Hepatocyte (in vitro differentiated cells): ENCODE measurements around the gene JKAMP. TPM values are rescaled to one million over a fixed set of nuclear protein-coding genes. Genes with fewer than 3 reads are reported as not detected.
A peak's percentile ranks its signal among the peaks of the same experiment; 100 is the strongest.

Source experiments
- DNase-seq: peaks from one replicate; pipeline ENCODE4 v3.0.0-alpha.2; 2016; ENCODE audit warnings: low spot score
- H2AFZ ChIP-seq: fragments of 200-600 bp; sonication (generic); 2 replicates; pipeline ENCODE4 v1.6.0; 2016; ENCODE audit warnings: antibody characterized with exemption, mild to moderate bottlenecking
- H3K27ac ChIP-seq: fragments of 200-600 bp; sonication (generic); 2 replicates; pipeline ENCODE4 v1.5.1; 2016; ENCODE audit warnings: mild to moderate bottlenecking
- H3K27me3 ChIP-seq: fragments of 200-600 bp; sonication (generic); 2 replicates; pipeline ENCODE4 v1.6.1; 2016
- H3K36me3 ChIP-seq: fragments of 200-600 bp; sonication (generic); replicated peaks from 2 replicates; pipeline ENCODE4 v1.5.1; 2016; ENCODE audit warnings: low read depth; ENCODE audit not compliant: insufficient read depth
- H3K4me1 ChIP-seq: fragments of 200-600 bp; sonication (generic); 2 replicates; pipeline ENCODE4 v1.5.1; 2016; ENCODE audit warnings: mild to moderate bottlenecking, moderate library complexity; ENCODE audit not compliant: insufficient read depth
- H3K4me2 ChIP-seq: fragments of 200-600 bp; sonication (generic); 2 replicates; pipeline ENCODE4 v1.6.0; 2016
- H3K4me3 ChIP-seq: fragments of 200-600 bp; sonication (generic); 2 replicates; pipeline ENCODE4 v1.5.1; 2016; ENCODE audit warnings: mild to moderate bottlenecking
- H3K79me2 ChIP-seq: fragments of 200-600 bp; sonication (generic); 2 replicates; pipeline ENCODE4 v1.6.0; 2017; ENCODE audit warnings: mild to moderate bottlenecking
- H3K9me2 ChIP-seq: fragments of 200-600 bp; sonication (generic); replicated peaks from 2 replicates; pipeline ENCODE4 v1.6.0; 2017; ENCODE audit warnings: mild to moderate bottlenecking; ENCODE audit not compliant: insufficient read depth
- H3K9me3 ChIP-seq: fragments of 200-600 bp; sonication (generic); 2 replicates; pipeline ENCODE4 v1.5.1; 2016; ENCODE audit warnings: low read depth, mild to moderate bottlenecking
- H4K20me1 ChIP-seq: fragments of 200-600 bp; sonication (generic); 2 replicates; pipeline ENCODE4 v1.6.0; 2016; ENCODE audit warnings: mild to moderate bottlenecking; ENCODE audit not compliant: insufficient read depth, poor library complexity, severe bottlenecking
- EZH2 ChIP-seq: fragments of 200-600 bp; sonication (generic); IDR thresholded peaks from 2 replicates; pipeline ENCODE4 v1.6.1; 2016; ENCODE audit warnings: antibody characterized with exemption, mild to moderate bottlenecking, borderline replicate concordance
- EZH2phosphoT487 ChIP-seq: fragments of 200-600 bp; sonication (generic); IDR thresholded peaks from one replicate; pipeline ENCODE4 v1.6.1; 2018; ENCODE audit warnings: antibody characterized with exemption, mild to moderate bottlenecking, low read depth, moderate library complexity; ENCODE audit not compliant: unreplicated experiment, severe bottlenecking
- WGBS: methylation state at CpG from one replicate; pipeline ENCODE4 v1.1.6; 2016; ENCODE audit warnings: low lambda C conversion rate; ENCODE audit errors: missing lambda C conversion rate; 5-methylcytosine and 5-hydroxymethylcytosine counted together
- polyA plus RNA-seq: library from polyadenylated mRNA; unstranded; fragments of >200 nt; fragmentation: Nextera tagmentation; extraction: Ambion mirVana; gene quantifications from 2 replicates; pipeline ENCODE4 v1.2.1, GENCODE V29; 2016
- total RNA-seq: library from RNA; depleted of rRNA; stranded (reverse); fragments of >200 nt; gene quantifications from 2 replicates; pipeline ENCODE4 v1.2.3, GENCODE V29; 2014
- TF ChIP-seq, protein P1 (sequence below): fragments of 200-600 bp; sonication (generic); IDR thresholded peaks from 2 replicates; pipeline ENCODE4 v1.5.1; 2016; ENCODE audit warnings: antibody characterized with exemption, mild to moderate bottlenecking; ENCODE audit not compliant: poor library complexity

JKAMP gene
- total and polyA plus RNA-seq, 2 experiments from 2014 or later: 69.9 to 94.9 TPM

GRCh38 chr14:59484639-59485175 is 390 bp downstream of the JKAMP start:
- Histone ChIP-seq H3K9me3 (no peaks in the 10 kb centered on the region), H4K20me1 (peaks cover 4% of the 10 kb centered on the region), H3K27me3 (no peaks in the 10 kb centered on the region), H3K27ac (peak overlapping the region; percentile 92), H3K79me2 (peaks cover 64% of the 10 kb centered on the region), H3K36me3 (no peaks in the 10 kb centered on the region), H3K4me3 (peak overlapping the region; percentile 55), H3K9me2 (no peaks in the 10 kb centered on the region), H2AFZ (peak overlapping the region; percentile 49), H3K4me1 (peaks cover 34% of the 10 kb centered on the region), H3K4me2 (peak overlapping the region; percentile 79)
- under 1% methylated on average over 16 of the region's 32 CpGs for WGBS
- no peak for TF ChIP-seq EZH2phosphoT487
- TF ChIP-seq, protein P1, sequence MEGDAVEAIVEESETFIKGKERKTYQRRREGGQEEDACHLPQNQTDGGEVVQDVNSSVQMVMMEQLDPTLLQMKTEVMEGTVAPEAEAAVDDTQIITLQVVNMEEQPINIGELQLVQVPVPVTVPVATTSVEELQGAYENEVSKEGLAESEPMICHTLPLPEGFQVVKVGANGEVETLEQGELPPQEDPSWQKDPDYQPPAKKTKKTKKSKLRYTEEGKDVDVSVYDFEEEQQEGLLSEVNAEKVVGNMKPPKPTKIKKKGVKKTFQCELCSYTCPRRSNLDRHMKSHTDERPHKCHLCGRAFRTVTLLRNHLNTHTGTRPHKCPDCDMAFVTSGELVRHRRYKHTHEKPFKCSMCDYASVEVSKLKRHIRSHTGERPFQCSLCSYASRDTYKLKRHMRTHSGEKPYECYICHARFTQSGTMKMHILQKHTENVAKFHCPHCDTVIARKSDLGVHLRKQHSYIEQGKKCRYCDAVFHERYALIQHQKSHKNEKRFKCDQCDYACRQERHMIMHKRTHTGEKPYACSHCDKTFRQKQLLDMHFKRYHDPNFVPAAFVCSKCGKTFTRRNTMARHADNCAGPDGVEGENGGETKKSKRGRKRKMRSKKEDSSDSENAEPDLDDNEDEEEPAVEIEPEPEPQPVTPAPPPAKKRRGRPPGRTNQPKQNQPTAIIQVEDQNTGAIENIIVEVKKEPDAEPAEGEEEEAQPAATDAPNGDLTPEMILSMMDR: no peak
- TF ChIP-seq EZH2: no peak
- DNase-seq: no peak

- H3K9me2 ChIP-seq: no peaks in the 10 kb centered on the region
- H3K4me3 ChIP-seq: no peak overlapping the region
- H3K27me3 ChIP-seq: no peaks in the 10 kb centered on the region
- H2AFZ ChIP-seq: no peak overlapping the region
- H4K20me1 ChIP-seq: no peaks in the 10 kb centered on the region
- no peak for TF ChIP-seq EZH2phosphoT487
- TF ChIP-seq EZH2: no peak
- TF ChIP-seq, protein P1: no peak
- peaks cover 9% of the 10 kb centered on the region for H3K4me1 ChIP-seq
- no peaks in the 10 kb centered on the region for H3K9me3 ChIP-seq
- no peak overlapping the region for H3K4me2 ChIP-seq
- WGBS: 87% methylated on average over 3 of the region's 3 CpGs
- no peak for DNase-seq
- peaks cover 57% of the 10 kb centered on the region for H3K79me2 ChIP-seq
- H3K36me3 ChIP-seq: no peaks in the 10 kb centered on the region
- H3K27ac ChIP-seq: no peak overlapping the region
Measured at GRCh38 chr14:59490756-59491155, 6.4 kb downstream of the JKAMP start.

- Histone ChIP-seq H3K9me2 (no peaks in the 10 kb centered on the region), H2AFZ (no peak overlapping the region), H3K4me3 (no peak overlapping the region), H4K20me1 (no peaks in the 10 kb centered on the region), H3K36me3 (no peaks in the 10 kb centered on the region), H3K27ac (no peak overlapping the region), H3K9me3 (no peaks in the 10 kb centered on the region), H3K4me1 (no peaks in the 10 kb centered on the region), H3K27me3 (no peaks in the 10 kb centered on the region), H3K4me2 (no peak overlapping the region), H3K79me2 (peaks cover 41% of the 10 kb centered on the region)
- WGBS: 61% methylated on average over 1 of the region's 1 CpG
- no peak for DNase-seq
- TF ChIP-seq, protein P1: no peak
- no peak for TF ChIP-seq EZH2phosphoT487
- TF ChIP-seq EZH2: no peak
Measured at GRCh38 chr14:59492384-59492783, 8.1 kb downstream of the JKAMP start.

GRCh38 chr14:59500732-59501131 is 16.4 kb downstream of the JKAMP start:
- Histone ChIP-seq H3K36me3 (no peaks in the 10 kb centered on the region), H3K27me3 (no peaks in the 10 kb centered on the region)
- 62% methylated on average over 3 of the region's 3 CpGs for WGBS

More at GRCh38 chr14:59500732-59501131, 16.4 kb downstream of the JKAMP start:
- TF ChIP-seq EZH2 (no peak), EZH2phosphoT487 (no peak)
- TF ChIP-seq, protein P1: no peak
- no peak for DNase-seq
- Histone ChIP-seq H3K9me3 (no peaks in the 10 kb centered on the region), H3K9me2 (no peaks in the 10 kb centered on the region), H4K20me1 (no peaks in the 10 kb centered on the region), H3K27ac (no peak overlapping the region), H3K79me2 (no peaks in the 10 kb centered on the region), H3K4me1 (no peaks in the 10 kb centered on the region), H3K4me2 (no peak overlapping the region), H2AFZ (no peak overlapping the region), H3K4me3 (no peak overlapping the region)
